ENCODE results near the gene ZNF354B. TPM values are rescaled to one million over a fixed set of nuclear protein-coding genes. Genes with fewer than 3 reads are reported as not detected.
A peak's percentile ranks its signal among the peaks of the same experiment; 100 is the strongest.

ZNF354B gene
- total RNA-seq, 1 experiment from 2014 or later, result 11.6 TPM

DNA sequence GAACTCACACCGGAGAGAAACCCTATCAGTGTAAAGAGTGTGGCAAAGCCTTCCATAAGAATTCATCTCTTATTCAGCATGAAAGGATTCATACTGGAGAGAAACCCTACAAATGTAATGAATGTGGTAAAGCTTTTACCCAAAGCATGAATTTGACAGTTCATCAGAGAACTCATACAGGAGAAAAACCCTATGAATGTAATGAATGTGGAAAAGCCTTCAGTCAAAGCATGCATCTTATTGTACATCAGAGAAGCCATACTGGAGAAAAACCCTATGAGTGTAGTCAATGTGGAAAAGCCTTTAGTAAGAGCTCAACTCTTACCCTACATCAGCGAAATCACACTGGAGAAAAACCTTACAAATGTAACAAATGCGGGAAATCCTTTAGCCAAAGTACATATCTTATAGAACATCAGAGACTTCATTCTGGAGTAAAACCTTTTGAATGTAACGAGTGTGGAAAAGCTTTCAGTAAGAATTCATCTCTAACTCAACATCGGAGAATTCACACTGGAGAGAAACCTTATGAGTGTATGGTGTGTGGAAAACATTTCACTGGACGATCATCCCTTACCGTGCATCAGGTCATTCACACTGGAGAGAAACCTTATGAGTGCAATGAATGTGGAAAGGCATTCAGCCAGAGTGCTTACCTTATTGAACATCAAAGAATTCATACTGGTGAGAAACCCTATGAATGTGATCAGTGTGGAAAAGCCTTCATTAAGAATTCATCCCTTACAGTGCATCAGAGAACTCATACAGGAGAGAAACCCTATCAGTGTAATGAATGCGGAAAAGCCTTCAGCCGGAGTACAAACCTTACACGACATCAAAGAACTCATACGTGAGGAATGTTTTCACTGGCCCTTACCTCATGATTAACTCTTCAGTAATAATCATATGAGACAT lies 72.3 kb downstream of the ZNF354B start:
- Histone ChIP-seq H2AFZ (ENCODE audit: low read depth, low read length, poor library complexity, severe bottlenecking) (no peak overlapping the region), H3K4me1 (ENCODE audit: control insufficient read depth in 1 of 2, insufficient read depth in 2 of 2, low read length in 2 of 2) (no peaks in the 10 kb centered on the region), H3K4me3 (replicated peaks in 1 of 2; ENCODE audit: low read depth in 1 of 2, low read length in 2 of 2) (no peak overlapping the region), H3K79me2 (ENCODE audit: insufficient read depth, low read length) (no peaks in the 10 kb centered on the region), H4K20me1 (ENCODE audit: insufficient read depth) (no peaks in the 10 kb centered on the region), H3K27me3 (ENCODE audit: insufficient read depth, low read length) (no peaks in the 10 kb centered on the region), H3K9ac (ENCODE audit: low read length) (no peak overlapping the region), H3K27ac (ENCODE audit: low read depth, low read length) (no peak overlapping the region), H3K9me3 (ENCODE audit: control insufficient read depth in 1 of 2, insufficient read depth in 1 of 2, low read depth in 1 of 2, low read length in 2 of 2) (peaks cover 39 to 45% of the 10 kb centered on the region in 2 experiments; a peak in 2 of 4 replicates), H3K4me2 (ENCODE audit: low read length) (no peak overlapping the region), H3K9me2 (ENCODE audit: insufficient read depth) (no peaks in the 10 kb centered on the region), H3K36me3 (ENCODE audit: control insufficient read depth in 1 of 2, insufficient read depth in 2 of 2, low read length in 2 of 2) (no peaks in the 10 kb centered on the region)
- POLR2A ChIA-PET, result no interaction called here
- CTCF ChIA-PET, result no interaction called here
- intact Hi-C loops (cut with micrococcal nuclease), result no loop called here
- RAD21 ChIA-PET (ENCODE audit: low non-redundant PET in 1 of 2, low total read pairs in 2 of 2, uncharacterized antibody in 2 of 2, unreplicated experiment in 2 of 2), result no interaction called here
- TF ChIP-seq ZNF274 (IDR thresholded peaks at IDR 0.05; ENCODE audit: low read depth, low read length) (peak; percentile 97), TCF7L2 (IDR thresholded peaks at IDR 0.05; ENCODE audit: borderline replicate concordance, extremely low read depth, insufficient read depth, insufficient read length) (no peak)
- no TSS peak for BruUV-seq (replicated peaks)
- DNase-seq (ENCODE audit: low read depth, low spot score) (no peak), ATAC-seq (no peak)

Other genes with a start within 250 kb of the ZNF354B start
- 9.8 TPM for gene CLK4, start 232.9 kb upstream of the ZNF354B start, total RNA-seq (2021; ENCODE audit: unreplicated experiment)
- gene ZNF354A, start 129.3 kb upstream of the ZNF354B start, total RNA-seq (2021; ENCODE audit: unreplicated experiment), result 16.8 TPM
- 0.57 TPM for gene ZFP2, start 36.0 kb downstream of the ZNF354B start, total RNA-seq (2021; ENCODE audit: unreplicated experiment)
- 0.61 TPM for gene ZNF454, start 81.2 kb downstream of the ZNF354B start, total RNA-seq (2021; ENCODE audit: unreplicated experiment)
- gene GRM6, start 135.4 kb downstream of the ZNF354B start, total RNA-seq (2021; ENCODE audit: unreplicated experiment), result not detected
- not detected for gene ZNF879, start 163.9 kb downstream of the ZNF354B start, total RNA-seq (2021; ENCODE audit: unreplicated experiment)
- gene ZNF354C, start 200.4 kb downstream of the ZNF354B start, total RNA-seq (2021; ENCODE audit: unreplicated experiment), result 0.07 TPM